Aorta (tissue), 5 donors: ENCODE measurements around the gene METTL26. TPM values are rescaled to one million over a fixed set of nuclear protein-coding genes. Genes with fewer than 3 reads are reported as not detected.

Experiments
- ATAC-seq: fragments of 200-7000 bp; cut with Tn5 transposase; one replicate; pipeline ENCODE4 v1.9.1; 2022; ENCODE audit warnings: moderate library complexity; ENCODE audit not compliant: low FRiP score
- DNase-seq, 2 donors: peaks; one replicate each; pipeline ENCODE4 v3.0.0-alpha.2; 2020
- H3K27ac ChIP-seq, 2 donors: one replicate each; pipeline ENCODE4 v1.5.1; 2013; ENCODE audit warnings: low read length in 2 of 2, mild to moderate bottlenecking in 2 of 2, moderate library complexity in 2 of 2, control low read depth in 1 of 2, inconsistent platforms in 1 of 2, low read depth in 1 of 2
- H3K27me3 ChIP-seq, 2 donors: one replicate each; pipeline ENCODE4 v1.6.1; 2013; ENCODE audit warnings: control low read depth in 1 of 2, low read length in 1 of 2, mild to moderate bottlenecking in 1 of 2, moderate library complexity in 1 of 2; ENCODE audit not compliant: insufficient read depth in 2 of 2, control insufficient read depth in 1 of 2
- H3K36me3 ChIP-seq, 2 donors: one replicate each; pipeline ENCODE4 v1.6.1; 2013; ENCODE audit warnings: control low read depth in 1 of 2, low read length in 1 of 2, mild to moderate bottlenecking in 1 of 2; ENCODE audit not compliant: insufficient read depth in 2 of 2, control insufficient read depth in 1 of 2
- H3K4me1 ChIP-seq, 2 donors: one replicate each; pipeline ENCODE4 v1.6.1; 2013; ENCODE audit warnings: low read length in 2 of 2, control low read depth in 1 of 2, mild to moderate bottlenecking in 1 of 2, moderate library complexity in 1 of 2; ENCODE audit not compliant: insufficient read depth in 2 of 2, control insufficient read depth in 1 of 2
- H3K4me3 ChIP-seq, 2 donors: one replicate each; pipeline ENCODE4 v1.5.1; 2013; ENCODE audit warnings: low read length in 2 of 2, control low read depth in 1 of 2, mild to moderate bottlenecking in 1 of 2
- H3K9me3 ChIP-seq: one replicate; pipeline ENCODE4 v1.6.1; 2013; ENCODE audit warnings: mild to moderate bottlenecking, low read length; ENCODE audit not compliant: control insufficient read depth
- WGBS, 2 donors: extraction: QIAGEN DNeasy Blood & Tissue Kit; methylation state at CpG; one replicate each; pipeline ENCODE4 v1.1.7; 2013; 5-methylcytosine and 5-hydroxymethylcytosine counted together
- intact Hi-C, 2 donors: fragments of 100-400 bp; cut with DNase I; formaldehyde crosslinking; loops; one replicate each; pipeline versions ENCODE4 v1.14.2 to v1.15.0; 2022
- polyA plus RNA-seq, 2 donors: library from polyadenylated mRNA; stranded (reverse); fragments of 200-250 nt; gene quantifications; one replicate each; pipeline ENCODE4 v1.2.3, GENCODE V29; 2013
- total RNA-seq, 2 donors: library from RNA; stranded (reverse); fragmentation: NEBNext Ultra II Directional; extraction: Animal tissue kit (Norgen Biotek cat#: 25700); gene quantifications; one replicate each; pipeline ENCODE4 v1.2.1, GENCODE V29; 2021
- donor health status: healthy with polysubstance abuse.
- donor health status: Bipolar disorder and iron deficiency.
- donor health status: DM: no; HTN: no; CAD: no.
- donor health status: DM: no; HTN: no; CAD: no.
- donor health status: DM: yes; HTN: yes; CAD: no.

The METTL26 gene
- total and polyA plus RNA-seq, 4 donors: 45.2 to 158 (median 75.4) TPM

DNA sequence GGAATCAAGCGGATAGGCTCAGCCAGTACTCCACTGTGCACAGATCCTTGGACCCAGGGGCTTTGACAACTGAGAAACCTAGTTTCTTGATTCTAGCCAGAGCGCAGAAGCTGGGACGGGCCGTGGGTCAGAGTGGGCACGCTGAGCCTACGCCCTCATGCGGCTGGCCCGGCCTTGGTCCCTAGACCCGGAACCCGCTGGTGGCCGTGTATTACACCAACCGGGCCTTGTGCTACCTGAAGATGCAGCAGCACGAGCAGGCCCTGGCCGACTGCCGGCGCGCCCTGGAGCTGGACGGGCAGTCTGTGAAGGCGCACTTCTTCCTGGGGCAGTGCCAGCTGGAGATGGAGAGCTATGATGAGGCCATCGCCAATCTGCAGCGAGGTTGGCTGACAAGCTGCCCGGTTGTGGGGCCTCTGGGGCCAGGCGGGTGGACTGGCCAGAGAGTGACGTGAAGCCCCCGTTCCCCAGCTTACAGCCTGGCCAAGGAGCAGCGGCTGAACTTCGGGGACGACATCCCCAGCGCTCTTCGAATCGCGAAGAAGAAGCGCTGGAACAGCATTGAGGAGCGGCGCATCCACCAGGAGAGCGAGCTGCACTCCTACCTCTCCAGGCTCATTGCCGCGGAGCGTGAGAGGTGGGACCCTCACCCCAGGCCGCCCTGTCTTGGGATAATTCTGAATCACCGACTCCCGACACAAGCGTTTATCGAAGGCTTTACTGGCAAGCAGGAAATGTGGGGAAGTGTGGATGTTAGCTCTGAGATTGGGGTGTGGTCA, 45.1 kb upstream of the METTL26 start:
- Histone ChIP-seq H3K27me3 (no peaks in the 10 kb centered on the region), H3K4me3 (peak overlapping the region; percentile 67 to 73), H3K9me3 (no peaks in the 10 kb centered on the region), H3K27ac (no peak overlapping the region), H3K36me3 (peaks cover 0 to 5% of the 10 kb centered on the region in 2 donors), H3K4me1 (no peaks in the 10 kb centered on the region)
- WGBS, 2 donors: 42% methylated on average over 44 of the region's 44 CpGs
- no peak for ATAC-seq
- intact Hi-C loops: no loop called here
- no peak for DNase-seq

GRCh38 chr16:680625-680945, 44.5 kb upstream of the METTL26 start:
- Histone ChIP-seq H3K4me1 (no peaks in the 10 kb centered on the region), H3K9me3 (no peaks in the 10 kb centered on the region), H3K4me3 (peak overlapping the region; percentile 67 to 73), H3K36me3 (peaks cover 0 to 5% of the 10 kb centered on the region in 2 donors), H3K27ac (peak overlapping the region in 1 of 2 donors; percentile 19), H3K27me3 (no peaks in the 10 kb centered on the region)
- DNase-seq: no peak
- no peak for ATAC-seq
- intact Hi-C loops: no loop called here
- 0 to 1% methylated on average over 33 to 38 of the region's 38 CpGs for WGBS, 2 donors

- H3K9me3 ChIP-seq: no peaks in the 10 kb centered on the region
- H3K4me3 ChIP-seq: peak within 1 kb of the TSS; percentile 67 to 73
- ATAC-seq: peak; percentile 83
- WGBS, 2 donors: 1% methylated on average over 66 to 91 of the region's 91 CpGs
- H3K36me3 ChIP-seq: peaks cover 0 to 5% of the 10 kb centered on the region in 2 donors
- no peaks in the 10 kb centered on the region for H3K27me3 ChIP-seq
- peak; percentile 90 to 96 for DNase-seq
- intact Hi-C loops: no loop called here
- H3K4me1 ChIP-seq: no peaks in the 10 kb centered on the region
- H3K27ac ChIP-seq: peak within 1 kb of the TSS in 1 of 2 donors; percentile 80
These were observed 43.9 kb upstream of the METTL26 start, which contains the start of gene STUB1 for GRCh38 chr16:679814-680624. Gene STUB1, plus strand, starts transcription at chr16:680410. Its CDS starts 116 bp downstream, at chr16:680526.

- Histone ChIP-seq H3K9me3 (no peaks in the 10 kb centered on the region), H3K36me3 (peaks cover 0 to 5% of the 10 kb centered on the region in 2 donors), H3K4me3 (peak overlapping the region in 1 of 2 donors; percentile 12), H3K27ac (peak overlapping the region in 1 of 2 donors; percentile 42), H3K4me1 (no peaks in the 10 kb centered on the region), H3K27me3 (no peaks in the 10 kb centered on the region)
- intact Hi-C loops: no loop called here
- WGBS, 2 donors: 26% methylated on average over 48 to 52 of the region's 52 CpGs
- DNase-seq (peak; percentile 78 to 89), ATAC-seq (peak; percentile 8)
These were observed 43.0 kb upstream of the METTL26 start for GRCh38 chr16:678858-679813.

DNA sequence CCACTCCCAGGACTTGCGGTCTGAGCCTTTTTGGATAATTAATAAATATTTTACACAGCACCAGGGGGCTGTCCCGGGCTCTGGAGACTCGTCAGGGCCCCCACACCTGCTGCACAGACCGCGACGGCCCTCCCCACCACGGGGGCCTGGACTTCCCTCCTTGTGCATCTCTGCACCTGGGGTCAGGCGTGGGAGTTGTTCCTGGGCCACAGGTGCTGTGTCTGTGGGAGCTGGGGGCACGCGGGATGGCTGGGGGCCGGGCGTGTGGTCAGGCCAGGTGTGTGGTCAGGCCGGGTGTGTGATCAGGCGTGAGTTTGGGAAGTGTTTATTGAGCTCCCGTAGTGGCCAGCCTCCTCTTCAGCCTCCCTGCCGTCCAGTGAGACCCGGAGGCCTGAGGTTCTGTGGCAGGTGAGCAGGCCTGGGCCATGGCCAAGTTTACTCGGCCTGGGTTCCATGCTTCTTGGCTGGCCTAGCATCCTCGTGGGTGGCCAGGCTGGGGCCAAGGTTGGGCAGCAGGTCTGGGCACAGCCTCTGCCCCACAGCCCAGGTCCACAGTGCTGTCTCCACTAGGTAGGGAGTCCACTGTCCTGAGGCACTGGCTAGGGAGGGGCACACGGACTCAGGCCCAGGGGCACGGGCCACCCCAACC, 42.2 kb upstream of the METTL26 start:
- no peak overlapping the region for H3K4me3 ChIP-seq
- H3K27me3 ChIP-seq: no peaks in the 10 kb centered on the region
- H3K9me3 ChIP-seq: no peaks in the 10 kb centered on the region
- WGBS, 2 donors: 80 to 82% methylated on average over 21 of the region's 21 CpGs
- no peak overlapping the region for H3K27ac ChIP-seq
- H3K4me1 ChIP-seq: no peaks in the 10 kb centered on the region
- DNase-seq (no peak), ATAC-seq (no peak)
- peaks cover 0 to 5% of the 10 kb centered on the region in 2 donors for H3K36me3 ChIP-seq
- intact Hi-C loops: no loop called here

DNA sequence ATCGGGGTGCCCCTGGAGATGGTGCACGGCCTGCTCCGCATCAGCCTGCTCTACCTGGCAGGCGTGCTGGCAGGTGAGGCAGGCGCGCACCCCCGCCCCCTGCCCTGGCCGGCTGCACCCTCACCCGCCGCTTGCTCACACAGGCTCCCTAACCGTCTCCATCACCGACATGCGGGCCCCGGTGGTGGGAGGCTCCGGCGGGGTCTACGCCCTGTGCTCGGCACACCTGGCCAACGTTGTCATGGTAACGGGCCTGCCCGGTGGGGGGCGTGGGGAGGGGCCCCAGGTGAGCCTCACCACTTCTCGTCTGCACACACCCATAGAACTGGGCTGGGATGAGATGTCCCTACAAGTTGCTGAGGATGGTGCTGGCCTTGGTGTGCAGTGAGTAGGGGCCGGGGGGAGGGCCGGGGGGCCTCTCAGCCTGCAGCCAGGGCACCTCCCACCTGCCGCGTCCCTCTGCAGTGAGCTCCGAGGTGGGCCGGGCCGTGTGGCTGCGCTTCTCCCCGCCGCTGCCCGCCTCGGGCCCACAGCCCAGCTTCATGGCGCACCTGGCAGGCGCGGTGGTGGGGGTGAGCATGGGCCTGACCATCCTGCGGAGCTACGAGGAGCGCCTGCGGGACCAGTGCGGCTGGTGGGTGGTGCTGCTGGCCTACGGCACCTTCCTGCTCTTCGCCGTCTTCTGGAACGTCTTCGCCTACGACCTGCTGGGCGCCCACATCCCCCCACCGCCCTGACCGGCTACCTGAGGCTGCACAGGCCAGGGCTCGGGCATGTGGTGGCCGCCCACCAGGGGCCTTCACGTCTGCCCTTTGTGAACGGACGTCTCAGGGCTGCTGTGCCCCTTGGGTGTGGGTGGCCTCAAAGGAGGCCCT, 41.4 kb upstream of the METTL26 start:
- Histone ChIP-seq H3K36me3 (peaks cover 0 to 10% of the 10 kb centered on the region in 2 donors), H3K4me1 (no peaks in the 10 kb centered on the region), H3K9me3 (no peaks in the 10 kb centered on the region), H3K27ac (no peak overlapping the region), H3K4me3 (no peak overlapping the region), H3K27me3 (no peaks in the 10 kb centered on the region)
- intact Hi-C loops: no loop called here
- no peak for DNase-seq
- 62 to 72% methylated on average over 56 to 57 of the region's 57 CpGs for WGBS, 2 donors
- ATAC-seq: no peak

DNA sequence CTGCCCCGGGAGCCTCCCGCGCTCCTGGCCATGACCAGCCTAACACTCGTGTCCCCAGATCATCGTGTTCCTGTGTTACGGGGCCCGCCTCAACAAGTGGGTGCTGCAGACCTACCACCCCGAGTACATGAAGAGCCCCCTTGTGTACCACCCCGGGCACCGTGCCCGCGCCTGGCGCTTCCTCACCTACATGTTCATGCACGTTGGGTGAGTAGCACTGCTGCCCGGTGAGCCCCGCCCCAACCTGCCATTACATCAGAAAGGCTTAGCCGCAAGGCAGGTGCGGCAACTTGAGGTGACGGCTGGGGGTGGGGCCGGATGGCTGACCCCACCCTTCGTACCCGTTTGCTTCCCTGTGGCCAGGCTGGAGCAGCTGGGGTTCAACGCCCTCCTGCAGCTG, 40.8 kb upstream of the METTL26 start:
- H3K27ac ChIP-seq: no peak overlapping the region
- intact Hi-C loops: no loop called here
- no peaks in the 10 kb centered on the region for H3K27me3 ChIP-seq
- DNase-seq (no peak), ATAC-seq (no peak)
- peaks cover 0 to 12% of the 10 kb centered on the region in 2 donors for H3K36me3 ChIP-seq
- no peaks in the 10 kb centered on the region for H3K4me1 ChIP-seq
- H3K9me3 ChIP-seq: no peaks in the 10 kb centered on the region
- WGBS, 2 donors: 77 to 80% methylated on average over 23 of the region's 23 CpGs
- no peak overlapping the region for H3K4me3 ChIP-seq
